Caco-2 (cell line): ENCODE results near the gene MTHFD1. TPM values are rescaled to one million over a fixed set of nuclear protein-coding genes. Genes with fewer than 3 reads are reported as not detected.
A peak's percentile ranks its signal among the peaks of the same experiment; 100 is the strongest.

Experiments used
- BruUV-seq: library from RNA; stranded (reverse); fragments of 400-500 nt; replicated peaks from 2 replicates; lab custom pipeline; 2021; lab: Mats Ljungman, UMichigan
- CTCF ChIA-PET: fragments of 300-600 bp; sonication (Branson Sonifier 250); formaldehyde crosslinking; loops from one replicate; lab custom pipeline; 2022; ENCODE audit warnings: antibody characterized with exemption; lab: Charles Lee
- POLR2A ChIA-PET: fragments of 300-600 bp; sonication (Branson Sonifier 250); formaldehyde crosslinking; loops from one replicate; lab custom pipeline; 2022; ENCODE audit warnings: antibody characterized with exemption; lab: Charles Lee
- DNase-seq, 2 experiments: peaks; one replicate each; pipeline versions ENCODE4 v3.0.0 to v3.0.0-alpha.2; 2020 to 2022
- H3K27me3 ChIP-seq: replicated peaks from 2 replicates; pipeline ENCODE4 v1.6.0; 2011; ENCODE audit warnings: low read length; ENCODE audit not compliant: control insufficient read depth, insufficient read depth
- H3K36me3 ChIP-seq: 2 replicates; pipeline ENCODE4 v1.5.1; 2011; ENCODE audit warnings: low read length; ENCODE audit not compliant: control insufficient read depth, insufficient read depth
- H3K4me1 ChIP-seq: fragments of 250-450 bp; sonication (Bioruptor Pico); 2 replicates; pipeline ENCODE4 v1.5.1; 2020; ENCODE audit warnings: mild to moderate bottlenecking
- H3K4me3 ChIP-seq: 2 replicates; pipeline ENCODE4 v1.5.1; 2011; ENCODE audit warnings: low read depth, mild to moderate bottlenecking, control low read depth, low read length
- H3K9me3 ChIP-seq: fragments of 250-450 bp; sonication (Bioruptor Pico); 2 replicates; pipeline ENCODE4 v1.5.1; 2020; ENCODE audit warnings: mild to moderate bottlenecking, moderate library complexity
- H3K27ac Mint-ChIP-seq: one replicate; pipeline ENCODE4 v1.8.0; 2022; ENCODE audit warnings: mixed read lengths; ENCODE audit not compliant: unreplicated experiment
- H3K27me3 Mint-ChIP-seq: one replicate; pipeline ENCODE4 v1.8.0; 2022; ENCODE audit warnings: mixed read lengths; ENCODE audit not compliant: insufficient read depth, unreplicated experiment
- H3K36me3 Mint-ChIP-seq: one replicate; pipeline ENCODE4 v1.8.0; 2022; ENCODE audit warnings: mild to moderate bottlenecking, mixed read lengths; ENCODE audit not compliant: insufficient read depth, unreplicated experiment
- H3K4me1 Mint-ChIP-seq: one replicate; pipeline ENCODE4 v1.8.0; 2022; ENCODE audit warnings: low read depth, mixed read lengths; ENCODE audit not compliant: unreplicated experiment
- H3K4me3 Mint-ChIP-seq: one replicate; pipeline ENCODE4 v1.8.0; 2022; ENCODE audit warnings: mild to moderate bottlenecking, moderate library complexity, mixed read lengths; ENCODE audit not compliant: unreplicated experiment
- H3K9me3 Mint-ChIP-seq: one replicate; pipeline ENCODE4 v1.8.0; 2022; ENCODE audit warnings: mixed read lengths; ENCODE audit not compliant: unreplicated experiment
- CTCF ChIP-seq, 2 experiments: fragments of 200-600 bp in 1 of 2; IDR thresholded peaks; 1 replicate in 1 of 2; 2 replicates in 1 of 2; pipeline versions ENCODE4 v1.5.1 to v1.8.0; 2011 to 2022; ENCODE audit warnings: antibody characterized with exemption in 1 of 2, control low read depth in 1 of 2, inconsistent platforms in 1 of 2, low read depth in 1 of 2, low read length in 1 of 2, mild to moderate bottlenecking in 1 of 2, moderate library complexity in 1 of 2; ENCODE audit not compliant: insufficient read depth in 1 of 2, severe bottlenecking in 1 of 2, unreplicated experiment in 1 of 2
- intact Hi-C: fragments of 100-400 bp; cut with micrococcal nuclease; formaldehyde crosslinking; loops from one replicate; pipeline ENCODE4 v1.10.0; 2022; ENCODE audit not compliant: unreplicated experiment
- total RNA-seq: library from RNA; stranded (reverse); gene quantifications from 2 replicates; pipeline ENCODE4 v1.2.3, GENCODE V29; 2022

MTHFD1 gene
- total RNA-seq, 1 experiment from 2014 or later: 180 TPM

GRCh38 chr14:64502887-64503433, 114.8 kb downstream of the MTHFD1 start:
- ChIA-PET POLR2A (interaction anchor here (0.6 to 1.0 kb wide), 3 partner anchors 40 to 115 kb away, joined by 4 to 10 read pairs (median 4); no protein-coding TSS in a partner anchor), CTCF (interaction anchor here (0.6 kb wide), 1 partner anchor 467 kb away, joined by 4 read pairs; no protein-coding TSS in a partner anchor)
- no peaks in the 10 kb centered on the region for H3K36me3 ChIP-seq
- peak overlapping the region; percentile 78 for H3K4me3 Mint-ChIP-seq
- peak overlapping the region; percentile 81 for H3K27ac Mint-ChIP-seq
- intact Hi-C loops: loop anchor here (1.0 to 10.0 kb wide), 4 partner anchors 38 to 392 kb away; partner anchors contain the start of genes AKAP5 and MTHFD1
- H3K36me3 Mint-ChIP-seq: peaks cover 43% of the 10 kb centered on the region
- H3K4me1 ChIP-seq: peaks cover 25% of the 10 kb centered on the region
- H3K27me3 Mint-ChIP-seq: no peaks in the 10 kb centered on the region
- no peaks in the 10 kb centered on the region for H3K27me3 ChIP-seq
- H3K9me3 Mint-ChIP-seq: no peaks in the 10 kb centered on the region
- peak in 1 of 2 experiments; percentile 24 for DNase-seq
- peak overlapping the region; percentile 97 for H3K4me3 ChIP-seq
- H3K4me1 Mint-ChIP-seq: peaks cover 11% of the 10 kb centered on the region
- no TSS peak for BruUV-seq
- no peaks in the 10 kb centered on the region for H3K9me3 ChIP-seq
- no peak for TF ChIP-seq CTCF (IDR thresholded peaks at IDR 0.05; ENCODE audit: insufficient read depth in 1 of 2, low read depth in 1 of 2, low read length in 1 of 2, severe bottlenecking in 1 of 2, unreplicated experiment in 1 of 2)

- Mint-ChIP-seq H3K27me3 (no peaks in the 10 kb centered on the region), H3K4me3 (peak within 1 kb of the TSS; percentile 78), H3K36me3 (peaks cover 43% of the 10 kb centered on the region), H3K9me3 (no peaks in the 10 kb centered on the region), H3K4me1 (peaks cover 16% of the 10 kb centered on the region), H3K27ac (peak within 1 kb of the TSS; percentile 81)
- no peak for TF ChIP-seq CTCF (IDR thresholded peaks at IDR 0.05; ENCODE audit: insufficient read depth in 1 of 2, low read depth in 1 of 2, low read length in 1 of 2, severe bottlenecking in 1 of 2, unreplicated experiment in 1 of 2)
- Histone ChIP-seq H3K27me3 (no peaks in the 10 kb centered on the region), H3K9me3 (no peaks in the 10 kb centered on the region), H3K4me1 (peaks cover 29% of the 10 kb centered on the region), H3K36me3 (no peaks in the 10 kb centered on the region), H3K4me3 (peak within 1 kb of the TSS; percentile 97)
- POLR2A ChIA-PET: interaction anchor here (0.6 to 1.7 kb wide), 11 partner anchors 18 to 862 kb away, joined by 3 to 14 read pairs (median 6); partner anchors contain the start of genes MTHFD1, PLEKHG3 and WDR89
- intact Hi-C loops: loop anchor here (1.0 to 10.0 kb wide), 5 partner anchors 38 to 391 kb away; partner anchors contain the start of genes AKAP5, MTHFD1 and PLEKHG3
- DNase-seq: peak; percentile 93 to 95
- CTCF ChIA-PET: interaction anchor here (0.6 to 0.7 kb wide), 4 partner anchors 37 to 928 kb away, joined by 4 to 5 read pairs (median 4); partner anchors contain the start of gene HSPA2
- BruUV-seq: no TSS peak
Observed at GRCh38 chr14:64503434-64504309, 115.5 kb downstream of the MTHFD1 start, which contains the start of gene ZBTB25. ZBTB25 (minus strand) TSS chr14:64503838; CDS start chr14:64490533, 13,305 bp downstream.
